ENCODE results near the gene KIF26B.

DNA sequence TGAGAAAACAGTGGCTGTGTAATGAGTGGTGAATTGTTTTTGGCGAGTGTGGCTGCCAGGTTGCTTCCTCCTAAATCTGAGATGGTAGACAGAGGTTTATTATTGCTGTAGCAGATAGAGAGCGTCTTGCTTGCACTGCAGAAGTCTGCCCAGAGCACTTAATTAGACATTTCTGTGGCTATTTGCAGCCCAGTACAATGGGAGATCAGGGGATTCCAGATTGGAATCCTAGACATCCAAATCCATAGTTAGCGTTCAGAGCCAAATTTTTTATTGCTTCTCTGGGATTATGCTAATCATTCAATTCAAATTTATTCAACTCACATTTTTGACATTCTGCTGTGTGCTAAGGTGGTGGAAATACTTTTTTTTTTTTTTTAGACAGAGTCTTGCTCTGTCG is 30.0 kb downstream of the KIF26B start:
- TF ChIP-seq PATZ1 (CRISPR knock-in tag; IDR thresholded peaks at IDR 0.05; ENCODE audit: borderline replicate concordance) = no peak
- TF ChIP-seq ZC3H10 (CRISPR knock-in tag; IDR thresholded peaks at IDR 0.05) = no peak
- TF ChIP-seq ZFP3 (CRISPR knock-in tag; IDR thresholded peaks at IDR 0.05) = no peak
- TF ChIP-seq RARB (CRISPR knock-in tag; IDR thresholded peaks at IDR 0.05) = no peak
- no peak for TF ChIP-seq ESRRG (CRISPR knock-in tag; IDR thresholded peaks at IDR 0.05)
- no peak for TF ChIP-seq CSDC2 (CRISPR knock-in tag; IDR thresholded peaks at IDR 0.05)
- TF ChIP-seq ZFP30 (CRISPR knock-in tag; IDR thresholded peaks at IDR 0.05) = no peak
- TF ChIP-seq CSRNP3 (CRISPR knock-in tag; IDR thresholded peaks at IDR 0.05) = no peak
- no peak for TF ChIP-seq ARNTL (CRISPR knock-in tag; IDR thresholded peaks at IDR 0.05; ENCODE audit: borderline replicate concordance, low read depth)
- no peak for TF ChIP-seq CREB5 (CRISPR knock-in tag; IDR thresholded peaks at IDR 0.05; ENCODE audit: low read depth)
- TF ChIP-seq TCF4 (CRISPR knock-in tag; IDR thresholded peaks at IDR 0.05; ENCODE audit: borderline replicate concordance) = no peak
- TF ChIP-seq ZNF70 (CRISPR knock-in tag; IDR thresholded peaks at IDR 0.05) = no peak
- no peak for TF ChIP-seq PPARA (CRISPR knock-in tag; IDR thresholded peaks at IDR 0.05; ENCODE audit: borderline replicate concordance)
- TF ChIP-seq TSHZ2 (CRISPR knock-in tag; IDR thresholded peaks at IDR 0.05) = no peak

All from SK-N-SH treated with all-trans-retinoic acid at 6 μM for 48 hours (cell line).